Loucy (cell line): ENCODE results near the gene LILRB5.
"Not testable (repeated sequence)": the region's sequence is repeated elsewhere in the genome, so short reads cannot be mapped to it uniquely, and the experiment has no call there.

Experiments used
- H2AFZ ChIP-seq: fragments of 200-600 bp; sonication (generic); 2 replicates; pipeline ENCODE4 v1.6.0; 2016; ENCODE audit warnings: antibody characterized with exemption, mild to moderate bottlenecking, low read length, moderate library complexity
- H3F3A ChIP-seq: fragments of 200-600 bp; 2 replicates; pipeline ENCODE4 v1.6.0; 2016; ENCODE audit warnings: antibody characterized with exemption, low read depth, mild to moderate bottlenecking
- H3K27me3 ChIP-seq: fragments of 200-600 bp; sonication (generic); 2 replicates; pipeline ENCODE4 v1.6.1; 2014; ENCODE audit warnings: low read length, mild to moderate bottlenecking; ENCODE audit not compliant: insufficient read depth, poor library complexity, severe bottlenecking
- H3K36me3 ChIP-seq: fragments of 200-600 bp; sonication (generic); 2 replicates; pipeline ENCODE4 v1.6.1; 2016; ENCODE audit warnings: low read length; ENCODE audit not compliant: insufficient read depth
- H3K4me1 ChIP-seq: fragments of 200-600 bp; sonication (generic); 2 replicates; pipeline ENCODE4 v1.5.1; 2014; ENCODE audit warnings: low read length, mild to moderate bottlenecking; ENCODE audit not compliant: insufficient read depth, poor library complexity, severe bottlenecking
- H3K4me2 ChIP-seq: fragments of 200-600 bp; sonication (generic); 2 replicates; pipeline ENCODE4 v1.6.0; 2014; ENCODE audit warnings: antibody characterized with exemption, low read length, low read depth, mild to moderate bottlenecking; ENCODE audit not compliant: poor library complexity, severe bottlenecking
- H3K4me3 ChIP-seq: fragments of 200-600 bp; sonication (generic); 2 replicates; pipeline ENCODE4 v1.5.1; 2014; ENCODE audit warnings: low read length, mild to moderate bottlenecking, mixed read lengths; ENCODE audit not compliant: poor library complexity, severe bottlenecking
- H3K79me2 ChIP-seq: fragments of 200-600 bp; sonication (generic); 2 replicates; pipeline ENCODE4 v1.6.1; 2014; ENCODE audit warnings: low read length; ENCODE audit not compliant: insufficient read depth
- H3K9ac ChIP-seq: fragments of 200-600 bp; sonication (generic); 2 replicates; pipeline ENCODE4 v1.6.0; 2014; ENCODE audit warnings: mild to moderate bottlenecking, low read depth, low read length, moderate library complexity; ENCODE audit not compliant: poor library complexity, severe bottlenecking
- H3K9me2 ChIP-seq: fragments of 200-600 bp; sonication (generic); replicated peaks from 2 replicates; pipeline ENCODE4 v1.6.1; 2016; ENCODE audit warnings: low read depth, low read length, mixed read lengths
- H3K9me3 ChIP-seq: fragments of 200-600 bp; sonication (generic); 2 replicates; pipeline ENCODE4 v1.6.1; 2014; ENCODE audit warnings: mild to moderate bottlenecking, antibody characterized with exemption, low read length, low read depth; ENCODE audit not compliant: insufficient read depth
- H4K20me1 ChIP-seq: fragments of 200-600 bp; sonication (generic); 2 replicates; pipeline ENCODE4 v1.6.0; 2014; ENCODE audit warnings: antibody characterized with exemption, low read length, mild to moderate bottlenecking; ENCODE audit not compliant: insufficient read depth, poor library complexity, severe bottlenecking
- EZH2phosphoT487 ChIP-seq: fragments of 200-600 bp; IDR thresholded peaks from 2 replicates; pipeline ENCODE4 v1.6.1; 2018; ENCODE audit warnings: antibody characterized with exemption, mild to moderate bottlenecking, moderate library complexity, borderline replicate concordance
- TF ChIP-seq, protein P1 (sequence below): fragments of 200-600 bp; sonication (generic); conservative IDR thresholded peaks from 2 replicates; pipeline ENCODE4 v1.5.1; 2014; ENCODE audit warnings: mild to moderate bottlenecking, antibody characterized with exemption, low read length

LILRB5 gene

DNA sequence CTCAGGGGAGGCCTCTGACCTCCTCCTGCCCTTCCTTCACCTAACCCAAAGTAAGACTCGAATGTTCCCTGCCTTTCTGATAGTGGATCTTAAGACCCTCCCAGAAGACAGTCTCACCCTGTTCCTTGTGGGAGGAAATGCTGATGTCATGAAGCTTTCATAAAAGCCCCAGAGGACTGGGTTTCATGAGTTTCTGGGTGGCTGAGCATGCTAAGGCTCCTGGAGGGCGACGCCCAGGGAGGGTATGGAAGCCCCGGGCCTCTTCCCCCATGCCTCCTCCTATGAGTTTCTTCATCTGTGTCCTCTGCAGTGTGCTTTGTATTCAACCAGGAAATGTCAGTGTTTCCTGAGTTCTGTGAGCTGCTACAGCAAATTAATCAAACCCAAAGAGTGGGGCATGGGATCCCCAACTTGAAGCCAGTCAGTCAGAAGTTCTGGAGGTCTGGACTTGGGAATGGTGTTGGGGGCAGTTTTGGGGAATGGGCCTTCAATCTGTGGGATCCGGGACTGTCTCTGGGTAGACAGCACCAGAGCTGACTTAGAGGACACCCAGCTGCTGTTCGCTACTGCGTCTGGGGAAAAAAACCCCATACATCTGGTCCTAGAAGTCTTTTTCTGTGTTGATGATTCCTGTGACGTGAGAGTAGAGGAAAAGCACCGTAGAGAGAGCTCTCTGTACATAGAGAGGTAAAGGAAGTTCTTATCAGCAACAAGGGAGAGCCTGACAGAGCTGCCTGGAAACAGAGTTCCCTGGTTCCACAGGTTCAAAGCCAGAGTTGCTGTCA is 25.8 kb upstream of the LILRB5 start:
- Histone ChIP-seq H3K4me2 (peak overlapping the region; percentile 68), H3K79me2 (no peaks in the 10 kb centered on the region), H3K27me3 (no peaks in the 10 kb centered on the region), H3K4me1 (peaks cover 48% of the 10 kb centered on the region), H3K4me3 (peak overlapping the region; percentile 37), H3F3A (no peaks in the 10 kb centered on the region), H3K36me3 (no peaks in the 10 kb centered on the region), H4K20me1 (no peaks in the 10 kb centered on the region), H3K9me3 (no peaks in the 10 kb centered on the region), H3K9ac (peak overlapping the region; percentile 63), H2AFZ (peak overlapping the region; percentile 87), H3K9me2 (no peaks in the 10 kb centered on the region)
- TF ChIP-seq, protein P1, sequence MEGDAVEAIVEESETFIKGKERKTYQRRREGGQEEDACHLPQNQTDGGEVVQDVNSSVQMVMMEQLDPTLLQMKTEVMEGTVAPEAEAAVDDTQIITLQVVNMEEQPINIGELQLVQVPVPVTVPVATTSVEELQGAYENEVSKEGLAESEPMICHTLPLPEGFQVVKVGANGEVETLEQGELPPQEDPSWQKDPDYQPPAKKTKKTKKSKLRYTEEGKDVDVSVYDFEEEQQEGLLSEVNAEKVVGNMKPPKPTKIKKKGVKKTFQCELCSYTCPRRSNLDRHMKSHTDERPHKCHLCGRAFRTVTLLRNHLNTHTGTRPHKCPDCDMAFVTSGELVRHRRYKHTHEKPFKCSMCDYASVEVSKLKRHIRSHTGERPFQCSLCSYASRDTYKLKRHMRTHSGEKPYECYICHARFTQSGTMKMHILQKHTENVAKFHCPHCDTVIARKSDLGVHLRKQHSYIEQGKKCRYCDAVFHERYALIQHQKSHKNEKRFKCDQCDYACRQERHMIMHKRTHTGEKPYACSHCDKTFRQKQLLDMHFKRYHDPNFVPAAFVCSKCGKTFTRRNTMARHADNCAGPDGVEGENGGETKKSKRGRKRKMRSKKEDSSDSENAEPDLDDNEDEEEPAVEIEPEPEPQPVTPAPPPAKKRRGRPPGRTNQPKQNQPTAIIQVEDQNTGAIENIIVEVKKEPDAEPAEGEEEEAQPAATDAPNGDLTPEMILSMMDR, result no peak

DNA sequence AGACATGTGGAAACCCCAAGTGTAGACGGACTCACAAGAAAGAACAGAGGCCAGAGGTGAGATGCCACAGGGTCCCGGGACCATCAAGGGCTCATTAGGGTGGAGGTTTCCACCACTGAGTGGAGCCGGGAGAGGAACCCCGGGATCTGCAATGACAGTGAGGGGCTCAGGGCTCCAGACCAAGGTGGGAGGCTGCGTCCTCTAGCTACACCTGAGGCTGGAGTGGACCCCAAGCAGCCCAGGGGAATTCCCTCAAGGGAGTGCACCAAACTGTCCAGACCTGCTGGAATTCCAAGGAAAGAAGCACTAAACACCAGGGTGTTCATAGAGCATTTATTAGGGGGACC is 24.6 kb upstream of the LILRB5 start:
- H3K79me2 ChIP-seq, H3K9me2 ChIP-seq, H3K27me3 ChIP-seq, H4K20me1 ChIP-seq, H3F3A ChIP-seq, H3K36me3 ChIP-seq, H2AFZ ChIP-seq, H3K4me3 ChIP-seq, H3K4me2 ChIP-seq, H3K9me3 ChIP-seq, H3K9ac ChIP-seq: not testable (repeated sequence)
- H3K4me1 ChIP-seq, result peaks cover 47% of the 10 kb centered on the region

DNA sequence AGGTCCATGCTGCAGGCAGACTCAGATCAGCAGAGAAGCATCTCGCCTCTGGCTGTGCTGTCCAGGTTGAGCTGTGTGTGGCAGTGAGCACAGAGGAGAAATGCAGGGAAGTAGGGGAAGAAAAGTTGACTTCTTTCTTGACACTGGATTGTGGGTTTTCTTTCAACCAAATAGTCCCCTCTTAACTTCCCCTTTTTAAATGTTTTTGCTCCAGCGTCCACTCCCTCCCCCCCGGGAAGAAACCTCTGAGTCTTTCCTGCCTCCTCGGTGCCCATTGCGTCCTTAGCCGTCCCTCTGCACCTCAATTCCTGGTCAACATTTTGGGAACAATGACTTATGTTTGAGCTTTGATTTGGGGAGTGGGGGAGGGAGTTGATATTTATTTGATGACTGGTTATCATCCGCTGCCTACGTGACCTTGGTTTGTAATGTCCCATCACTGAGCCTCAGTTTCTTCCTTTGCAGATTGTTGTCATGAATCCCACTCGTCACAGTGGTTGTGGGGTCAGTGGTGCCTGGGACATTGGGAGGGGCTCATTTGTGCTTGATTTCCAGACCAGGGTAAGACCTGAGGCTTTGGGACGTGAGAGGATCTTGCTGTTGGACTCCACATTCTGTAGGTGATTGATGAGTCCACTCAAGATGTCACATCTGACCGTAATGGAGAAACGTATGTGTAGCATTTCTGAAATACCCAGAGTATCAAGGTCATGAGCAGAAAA is 24.1 kb upstream of the LILRB5 start, which contains the start of gene LILRB2:
TSS of gene LILRB2 (minus strand) at position 104 of the 722 bp plus-strand sequence. CDS start 614 bp downstream, outside the sequence.
- Histone ChIP-seq H3K79me2 (no peaks in the 10 kb centered on the region), H3K4me1 (peaks cover 43% of the 10 kb centered on the region), H3K36me3 (no peaks in the 10 kb centered on the region), H3K4me3 (no peak within 1 kb of the TSS), H3F3A (no peaks in the 10 kb centered on the region), H3K9ac (no peak within 1 kb of the TSS), H4K20me1 (no peaks in the 10 kb centered on the region), H3K9me3 (no peaks in the 10 kb centered on the region), H3K27me3 (no peaks in the 10 kb centered on the region), H2AFZ (no peak within 1 kb of the TSS), H3K4me2 (no peak within 1 kb of the TSS), H3K9me2 (no peaks in the 10 kb centered on the region)
- TF ChIP-seq, protein P1, result no peak
- no peak for TF ChIP-seq EZH2phosphoT487

DNA sequence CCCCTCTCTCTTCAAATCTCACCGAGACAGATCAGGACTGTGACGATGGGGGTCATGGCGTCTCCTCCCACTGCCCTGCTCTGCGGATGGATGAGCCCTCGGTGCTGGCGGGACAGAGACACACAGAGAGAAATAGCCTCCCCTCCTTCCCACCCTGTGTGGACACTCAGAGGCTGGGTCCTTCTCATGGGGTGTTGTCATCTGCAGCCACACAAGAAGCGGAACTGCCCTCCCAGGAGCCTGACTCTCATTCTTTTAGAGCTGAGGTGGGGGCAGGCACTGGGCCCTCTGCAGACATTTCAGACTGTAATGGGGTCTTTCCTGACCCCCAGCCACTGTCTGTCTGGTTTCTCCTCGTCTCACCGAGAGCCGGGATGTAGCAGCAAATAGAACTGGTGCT is 23.4 kb upstream of the LILRB5 start:
- not testable (repeated sequence) for H3K36me3 ChIP-seq, H3K4me2 ChIP-seq, H3F3A ChIP-seq

DNA sequence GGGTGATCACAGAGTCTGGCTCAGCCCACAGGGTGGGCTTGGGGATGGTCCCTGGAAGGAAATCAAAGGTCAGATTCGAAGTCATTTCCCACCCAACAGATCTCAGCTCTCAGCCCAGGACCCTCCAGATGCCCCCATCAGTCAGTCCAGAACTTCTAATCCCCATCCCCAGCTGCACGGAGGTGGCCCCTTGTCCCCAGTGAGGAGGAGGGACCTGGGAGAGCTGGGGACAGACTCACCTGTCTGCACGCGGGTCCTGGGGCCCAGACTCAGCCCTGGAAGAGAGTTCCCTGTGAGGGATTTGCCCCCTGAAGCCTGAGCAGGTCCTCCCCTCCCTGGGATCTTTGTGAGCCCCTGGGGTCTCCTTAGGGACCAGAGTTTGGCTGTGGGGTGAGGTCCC is 23.0 kb upstream of the LILRB5 start:
- not testable (repeated sequence) for H3K79me2 ChIP-seq, H3K36me3 ChIP-seq, H3F3A ChIP-seq, H3K9me2 ChIP-seq, H3K4me2 ChIP-seq, H3K9me3 ChIP-seq, H3K27me3 ChIP-seq, H3K9ac ChIP-seq, H3K4me3 ChIP-seq, H4K20me1 ChIP-seq, H2AFZ ChIP-seq
- H3K4me1 ChIP-seq, result peaks cover 32% of the 10 kb centered on the region

More for the DNA sequence above, 23.4 kb upstream of the LILRB5 start:
- not testable (repeated sequence) for H3K79me2 ChIP-seq, H3K27me3 ChIP-seq, H3K4me3 ChIP-seq, H3K9me2 ChIP-seq, H2AFZ ChIP-seq, H3K9me3 ChIP-seq, H4K20me1 ChIP-seq, H3K9ac ChIP-seq
- peaks cover 36% of the 10 kb centered on the region for H3K4me1 ChIP-seq
